Measurements from ENCODE around the gene BGLAP. TPM values are rescaled to one million over a fixed set of nuclear protein-coding genes. Genes with fewer than 3 reads are reported as not detected.

Gene BGLAP
- total and polyA plus RNA-seq, 2 of the 13 experiments (the other 11 are each of a cell fraction or from before 2014, with no cell fraction given): 0.62 to 1.6 TPM

DNA sequence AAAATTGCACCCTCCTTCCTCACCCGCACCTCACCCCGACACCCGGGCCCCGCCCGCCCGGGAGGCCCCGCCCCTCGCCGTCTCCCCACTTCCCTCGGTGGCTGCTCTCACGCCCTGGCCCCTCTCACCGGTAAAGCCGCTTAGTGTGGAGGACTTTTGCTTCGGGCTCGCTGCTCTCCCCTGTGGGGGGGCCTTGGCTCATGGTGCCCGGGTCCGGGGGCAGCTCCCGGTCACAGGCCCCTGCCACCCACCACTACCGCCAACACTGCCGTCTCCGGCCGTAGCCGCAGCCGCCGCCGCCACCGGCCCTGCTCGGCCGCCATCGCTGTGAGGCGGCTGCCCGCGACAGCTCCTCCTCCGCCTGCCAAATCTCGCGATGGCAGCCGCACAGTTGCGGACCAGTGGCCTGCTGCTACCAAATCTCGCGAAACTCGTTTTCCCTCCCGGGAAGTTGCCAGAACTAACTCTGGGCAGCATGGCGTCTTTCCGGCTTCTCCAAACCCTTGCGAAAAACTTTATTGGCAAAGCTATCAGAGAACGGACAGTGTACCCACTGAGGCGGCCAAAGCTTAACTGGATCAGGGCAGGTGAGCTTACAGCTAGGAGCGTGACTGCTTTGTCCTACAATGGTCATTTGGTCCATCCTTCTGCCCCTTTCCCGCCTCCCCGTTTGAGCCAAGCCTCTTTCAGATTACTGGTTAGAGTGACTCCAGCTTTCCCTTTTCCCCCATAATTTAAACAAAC, 40.7 kb downstream of the BGLAP start, which contains the start of gene SMG5 (continued):
- no peak for TF ChIP-seq TMF1 (CRISPR knock-in tag; IDR thresholded peaks at IDR 0.05; ENCODE audit: low read depth)
- TF ChIP-seq ZNF883 (CRISPR knock-in tag; IDR thresholded peaks at IDR 0.05; ENCODE audit: not compliant biosample characterization): peak; percentile 68
- peak; percentile 99 for TF ChIP-seq HOXA3 (CRISPR knock-in tag; IDR thresholded peaks at IDR 0.05)
- TF ChIP-seq, protein P1, sequence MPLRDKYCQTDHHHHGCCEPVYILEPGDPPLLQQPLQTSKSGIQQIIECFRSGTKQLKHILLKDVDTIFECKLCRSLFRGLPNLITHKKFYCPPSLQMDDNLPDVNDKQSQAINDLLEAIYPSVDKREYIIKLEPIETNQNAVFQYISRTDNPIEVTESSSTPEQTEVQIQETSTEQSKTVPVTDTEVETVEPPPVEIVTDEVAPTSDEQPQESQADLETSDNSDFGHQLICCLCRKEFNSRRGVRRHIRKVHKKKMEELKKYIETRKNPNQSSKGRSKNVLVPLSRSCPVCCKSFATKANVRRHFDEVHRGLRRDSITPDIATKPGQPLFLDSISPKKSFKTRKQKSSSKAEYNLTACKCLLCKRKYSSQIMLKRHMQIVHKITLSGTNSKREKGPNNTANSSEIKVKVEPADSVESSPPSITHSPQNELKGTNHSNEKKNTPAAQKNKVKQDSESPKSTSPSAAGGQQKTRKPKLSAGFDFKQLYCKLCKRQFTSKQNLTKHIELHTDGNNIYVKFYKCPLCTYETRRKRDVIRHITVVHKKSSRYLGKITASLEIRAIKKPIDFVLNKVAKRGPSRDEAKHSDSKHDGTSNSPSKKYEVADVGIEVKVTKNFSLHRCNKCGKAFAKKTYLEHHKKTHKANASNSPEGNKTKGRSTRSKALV (CRISPR knock-in tag; IDR thresholded peaks at IDR 0.05): peak; percentile 50; the same call in 1 of the 2 replicates
- no peak for TF ChIP-seq ZNF510 (CRISPR knock-in tag; IDR thresholded peaks at IDR 0.05; ENCODE audit: low read depth)
- no peak for TF ChIP-seq RBAK (CRISPR knock-in tag; IDR thresholded peaks at IDR 0.05)
- no peak; the same call in 1 of the 2 replicates for TF ChIP-seq KLF9 (CRISPR knock-in tag; IDR thresholded peaks at IDR 0.05; ENCODE audit: low read depth)
- TF ChIP-seq, protein P2, sequence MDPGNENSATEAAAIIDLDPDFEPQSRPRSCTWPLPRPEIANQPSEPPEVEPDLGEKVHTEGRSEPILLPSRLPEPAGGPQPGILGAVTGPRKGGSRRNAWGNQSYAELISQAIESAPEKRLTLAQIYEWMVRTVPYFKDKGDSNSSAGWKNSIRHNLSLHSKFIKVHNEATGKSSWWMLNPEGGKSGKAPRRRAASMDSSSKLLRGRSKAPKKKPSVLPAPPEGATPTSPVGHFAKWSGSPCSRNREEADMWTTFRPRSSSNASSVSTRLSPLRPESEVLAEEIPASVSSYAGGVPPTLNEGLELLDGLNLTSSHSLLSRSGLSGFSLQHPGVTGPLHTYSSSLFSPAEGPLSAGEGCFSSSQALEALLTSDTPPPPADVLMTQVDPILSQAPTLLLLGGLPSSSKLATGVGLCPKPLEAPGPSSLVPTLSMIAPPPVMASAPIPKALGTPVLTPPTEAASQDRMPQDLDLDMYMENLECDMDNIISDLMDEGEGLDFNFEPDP (CRISPR knock-in tag; conservative IDR thresholded peaks at IDR 0.05): peak; percentile 98
- peak in 1 of 2 experiments; percentile 59; a peak in 1 of 4 replicates for TF ChIP-seq EP300 (IDR thresholded peaks at IDR 0.05; ENCODE audit: low read depth in 2 of 2, low read length in 2 of 2)
- peak; percentile 13; the same call in 1 of the 2 replicates for TF ChIP-seq EP300 (CRISPR knock-in tag; IDR thresholded peaks at IDR 0.05; ENCODE audit: borderline replicate concordance)
- peak; percentile 15 for TF ChIP-seq SKI (IDR thresholded peaks at IDR 0.05; ENCODE audit: partially characterized antibody)
- TF ChIP-seq, protein P3, sequence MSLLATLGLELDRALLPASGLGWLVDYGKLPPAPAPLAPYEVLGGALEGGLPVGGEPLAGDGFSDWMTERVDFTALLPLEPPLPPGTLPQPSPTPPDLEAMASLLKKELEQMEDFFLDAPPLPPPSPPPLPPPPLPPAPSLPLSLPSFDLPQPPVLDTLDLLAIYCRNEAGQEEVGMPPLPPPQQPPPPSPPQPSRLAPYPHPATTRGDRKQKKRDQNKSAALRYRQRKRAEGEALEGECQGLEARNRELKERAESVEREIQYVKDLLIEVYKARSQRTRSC (CRISPR knock-in tag; IDR thresholded peaks at IDR 0.05; ENCODE audit: low read depth): no peak
- TF ChIP-seq ZNF256 (CRISPR knock-in tag; conservative IDR thresholded peaks at IDR 0.05): no peak
- no peak for TF ChIP-seq NFE2 (CRISPR knock-in tag; IDR thresholded peaks at IDR 0.05)
- TF ChIP-seq NR3C1 (CRISPR knock-in tag; IDR thresholded peaks at IDR 0.05): no peak
- TF ChIP-seq, protein P4, sequence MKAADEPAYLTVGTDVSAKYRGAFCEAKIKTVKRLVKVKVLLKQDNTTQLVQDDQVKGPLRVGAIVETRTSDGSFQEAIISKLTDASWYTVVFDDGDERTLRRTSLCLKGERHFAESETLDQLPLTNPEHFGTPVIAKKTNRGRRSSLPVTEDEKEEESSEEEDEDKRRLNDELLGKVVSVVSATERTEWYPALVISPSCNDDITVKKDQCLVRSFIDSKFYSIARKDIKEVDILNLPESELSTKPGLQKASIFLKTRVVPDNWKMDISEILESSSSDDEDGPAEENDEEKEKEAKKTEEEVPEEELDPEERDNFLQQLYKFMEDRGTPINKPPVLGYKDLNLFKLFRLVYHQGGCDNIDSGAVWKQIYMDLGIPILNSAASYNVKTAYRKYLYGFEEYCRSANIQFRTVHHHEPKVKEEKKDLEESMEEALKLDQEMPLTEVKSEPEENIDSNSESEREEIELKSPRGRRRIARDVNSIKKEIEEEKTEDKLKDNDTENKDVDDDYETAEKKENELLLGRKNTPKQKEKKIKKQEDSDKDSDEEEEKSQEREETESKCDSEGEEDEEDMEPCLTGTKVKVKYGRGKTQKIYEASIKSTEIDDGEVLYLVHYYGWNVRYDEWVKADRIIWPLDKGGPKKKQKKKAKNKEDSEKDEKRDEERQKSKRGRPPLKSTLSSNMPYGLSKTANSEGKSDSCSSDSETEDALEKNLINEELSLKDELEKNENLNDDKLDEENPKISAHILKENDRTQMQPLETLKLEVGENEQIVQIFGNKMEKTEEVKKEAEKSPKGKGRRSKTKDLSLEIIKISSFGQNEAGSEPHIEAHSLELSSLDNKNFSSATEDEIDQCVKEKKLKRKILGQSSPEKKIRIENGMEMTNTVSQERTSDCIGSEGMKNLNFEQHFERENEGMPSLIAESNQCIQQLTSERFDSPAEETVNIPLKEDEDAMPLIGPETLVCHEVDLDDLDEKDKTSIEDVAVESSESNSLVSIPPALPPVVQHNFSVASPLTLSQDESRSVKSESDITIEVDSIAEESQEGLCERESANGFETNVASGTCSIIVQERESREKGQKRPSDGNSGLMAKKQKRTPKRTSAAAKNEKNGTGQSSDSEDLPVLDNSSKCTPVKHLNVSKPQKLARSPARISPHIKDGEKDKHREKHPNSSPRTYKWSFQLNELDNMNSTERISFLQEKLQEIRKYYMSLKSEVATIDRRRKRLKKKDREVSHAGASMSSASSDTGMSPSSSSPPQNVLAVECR (CRISPR knock-in tag; IDR thresholded peaks at IDR 0.05; ENCODE audit: borderline replicate concordance): peak; percentile 93
- TF ChIP-seq ZFY (CRISPR knock-in tag; IDR thresholded peaks at IDR 0.05): peak; percentile 79
- no peak for TF ChIP-seq MBD4 (IDR thresholded peaks at IDR 0.05; ENCODE audit: borderline replicate concordance, low read length)
- no peak for TF ChIP-seq HDAC6 (IDR thresholded peaks at IDR 0.05; ENCODE audit: low read depth, low read length)
- TF ChIP-seq FOXC1 (CRISPR knock-in tag; IDR thresholded peaks at IDR 0.05; ENCODE audit: borderline replicate concordance): peak; percentile 71; the same call in 1 of the 2 replicates

Measured in HepG2 (cell line).